ENCODE measurements around the gene PLEKHA5. TPM values are rescaled to one million over a fixed set of nuclear protein-coding genes. Genes with fewer than 3 reads are reported as not detected.

PLEKHA5 gene
- total RNA-seq, 4 donors from 2014 or later: 34.7 to 59.4 (median 41.7) TPM

- Histone ChIP-seq H3K36me3 (no peaks in the 10 kb centered on the region), H3K27ac (no peak overlapping the region), H3K9me3 (no peaks in the 10 kb centered on the region), H3K4me1 (no peaks in the 10 kb centered on the region), H3K27me3 (no peaks in the 10 kb centered on the region), H3K4me3 (no peak overlapping the region)
- DNase-seq: no peak
- TF ChIP-seq, protein P1, sequence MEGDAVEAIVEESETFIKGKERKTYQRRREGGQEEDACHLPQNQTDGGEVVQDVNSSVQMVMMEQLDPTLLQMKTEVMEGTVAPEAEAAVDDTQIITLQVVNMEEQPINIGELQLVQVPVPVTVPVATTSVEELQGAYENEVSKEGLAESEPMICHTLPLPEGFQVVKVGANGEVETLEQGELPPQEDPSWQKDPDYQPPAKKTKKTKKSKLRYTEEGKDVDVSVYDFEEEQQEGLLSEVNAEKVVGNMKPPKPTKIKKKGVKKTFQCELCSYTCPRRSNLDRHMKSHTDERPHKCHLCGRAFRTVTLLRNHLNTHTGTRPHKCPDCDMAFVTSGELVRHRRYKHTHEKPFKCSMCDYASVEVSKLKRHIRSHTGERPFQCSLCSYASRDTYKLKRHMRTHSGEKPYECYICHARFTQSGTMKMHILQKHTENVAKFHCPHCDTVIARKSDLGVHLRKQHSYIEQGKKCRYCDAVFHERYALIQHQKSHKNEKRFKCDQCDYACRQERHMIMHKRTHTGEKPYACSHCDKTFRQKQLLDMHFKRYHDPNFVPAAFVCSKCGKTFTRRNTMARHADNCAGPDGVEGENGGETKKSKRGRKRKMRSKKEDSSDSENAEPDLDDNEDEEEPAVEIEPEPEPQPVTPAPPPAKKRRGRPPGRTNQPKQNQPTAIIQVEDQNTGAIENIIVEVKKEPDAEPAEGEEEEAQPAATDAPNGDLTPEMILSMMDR (IDR thresholded peaks at IDR 0.05): no peak
- no peak for TF ChIP-seq POLR2A (IDR thresholded peaks at IDR 0.05)
Measured at GRCh38 chr12:19203013-19203412, 73.5 kb downstream of the PLEKHA5 start.

DNA sequence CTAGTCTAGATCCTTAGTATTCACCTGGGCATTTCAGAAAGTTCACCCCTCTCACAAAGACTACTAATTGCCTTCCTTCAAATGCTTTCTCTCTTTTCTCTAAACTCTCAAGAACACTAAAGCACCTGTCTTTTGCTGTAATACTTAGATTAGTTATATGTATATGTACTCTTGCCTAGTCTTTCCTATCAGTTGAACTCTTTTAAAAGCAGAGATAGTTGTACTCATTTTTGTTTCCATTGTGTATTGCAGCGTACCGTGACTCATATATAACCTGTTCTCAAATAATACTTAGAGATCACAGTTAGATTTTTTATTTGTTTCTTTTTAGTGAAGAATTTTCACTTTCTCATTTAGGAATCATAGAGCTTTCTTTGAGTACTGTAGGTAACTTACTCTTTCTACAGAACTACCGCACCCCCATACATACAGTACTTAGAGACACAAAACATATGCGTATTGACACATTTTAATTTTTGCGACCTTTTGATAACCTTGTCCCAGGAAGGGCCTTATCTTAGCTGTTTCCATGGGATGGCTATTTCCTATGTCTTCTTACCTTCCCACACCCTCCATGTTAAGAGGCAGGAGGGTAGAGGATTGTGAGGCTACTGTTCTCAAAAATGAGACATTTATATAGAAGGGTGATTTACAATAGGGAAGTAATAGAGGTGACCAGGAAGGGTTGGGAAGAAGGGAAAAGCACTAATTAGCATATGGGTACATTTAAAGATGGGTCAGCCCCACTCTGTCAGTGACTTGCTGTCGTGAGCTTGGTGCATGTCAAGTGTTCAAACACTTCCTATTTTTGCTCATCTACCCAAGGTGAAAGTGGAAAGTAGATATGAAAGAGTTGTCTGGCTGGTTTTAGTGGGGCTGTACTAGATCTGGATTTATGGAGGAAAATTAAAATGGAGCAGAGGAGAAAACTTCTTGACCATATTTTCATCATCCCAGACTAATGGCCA is 74.3 kb downstream of the PLEKHA5 start:
- H3K4me3 ChIP-seq: no peak overlapping the region
- H3K27me3 ChIP-seq: no peaks in the 10 kb centered on the region
- no peak for DNase-seq
- TF ChIP-seq POLR2A (IDR thresholded peaks at IDR 0.05): no peak
- TF ChIP-seq, protein P1 (IDR thresholded peaks at IDR 0.05): no peak
- no peaks in the 10 kb centered on the region for H3K36me3 ChIP-seq
- no peaks in the 10 kb centered on the region for H3K9me3 ChIP-seq
- no peak overlapping the region for H3K27ac ChIP-seq
- H3K4me1 ChIP-seq: no peaks in the 10 kb centered on the region

GRCh38 chr12:19205120-19205519 is 75.6 kb downstream of the PLEKHA5 start:
- Histone ChIP-seq H3K27ac (no peak overlapping the region), H3K4me3 (no peak overlapping the region), H3K9me3 (no peaks in the 10 kb centered on the region), H3K27me3 (no peaks in the 10 kb centered on the region), H3K4me1 (no peaks in the 10 kb centered on the region), H3K36me3 (no peaks in the 10 kb centered on the region)
- DNase-seq: no peak
- no peak for TF ChIP-seq POLR2A (IDR thresholded peaks at IDR 0.05)
- TF ChIP-seq, protein P1 (IDR thresholded peaks at IDR 0.05): no peak

GRCh38 chr12:19206493-19207077 is 77.1 kb downstream of the PLEKHA5 start:
- no peak for DNase-seq
- TF ChIP-seq, protein P1 (IDR thresholded peaks at IDR 0.05): no peak
- TF ChIP-seq POLR2A (IDR thresholded peaks at IDR 0.05): no peak
- Histone ChIP-seq H3K4me1 (no peaks in the 10 kb centered on the region), H3K4me3 (no peak overlapping the region), H3K27ac (no peak overlapping the region), H3K27me3 (no peaks in the 10 kb centered on the region), H3K9me3 (no peaks in the 10 kb centered on the region), H3K36me3 (no peaks in the 10 kb centered on the region)

- DNase-seq: no peak
Measured at GRCh38 chr12:19208456-19208855, 78.9 kb downstream of the PLEKHA5 start.

More at GRCh38 chr12:19208456-19208855, 78.9 kb downstream of the PLEKHA5 start:
- H3K36me3 ChIP-seq: no peaks in the 10 kb centered on the region
- no peaks in the 10 kb centered on the region for H3K4me1 ChIP-seq
- TF ChIP-seq POLR2A (IDR thresholded peaks at IDR 0.05): no peak
- TF ChIP-seq, protein P1 (IDR thresholded peaks at IDR 0.05): no peak
- H3K27ac ChIP-seq: no peak overlapping the region
- no peak overlapping the region for H3K4me3 ChIP-seq
- no peaks in the 10 kb centered on the region for H3K27me3 ChIP-seq
- no peaks in the 10 kb centered on the region for H3K9me3 ChIP-seq

Measured in Peyer's patch (tissue), 4 donors.